Lower leg skin (tissue), 4 donors: Measurements from ENCODE around the gene DAAM1. TPM values are rescaled to one million over a fixed set of nuclear protein-coding genes. Genes with fewer than 3 reads are reported as not detected.

Experiments
- DNase-seq, 2 donors: peaks; one replicate each; pipeline ENCODE4 v3.0.0-alpha.2; 2019; ENCODE audit warnings: low spot score in 2 of 2
- H3K4me3 ChIP-seq: fragments of 200-600 bp; sonication (generic); 2 replicates; pipeline ENCODE4 v1.5.1; 2017; ENCODE audit warnings: mild to moderate bottlenecking, low read depth; ENCODE audit not compliant: poor library complexity, severe bottlenecking
- CTCF ChIP-seq, 3 donors: fragments of 450-650 bp; IDR thresholded peaks; one replicate each; pipeline ENCODE4 v1.5.1; 2016; ENCODE audit warnings: antibody characterized with exemption in 3 of 3, mild to moderate bottlenecking in 3 of 3, moderate library complexity in 2 of 3
- POLR2A ChIP-seq, 2 donors: fragments of 450-650 bp; IDR thresholded peaks; one replicate each; pipeline ENCODE4 v1.6.1; 2016 to 2017; ENCODE audit warnings: antibody characterized with exemption in 2 of 2, mild to moderate bottlenecking in 1 of 2, moderate library complexity in 1 of 2
- WGBS, 2 donors: methylation state at CpG; one replicate each; pipeline ENCODE4 v1.1.5; 2018; 5-methylcytosine and 5-hydroxymethylcytosine counted together
- intact Hi-C: fragments of 100-400 bp; cut with DNase I; formaldehyde crosslinking; loops from one replicate; pipeline ENCODE4 v1.15.0; 2023; ENCODE audit warnings: low total_unique reads
- total RNA-seq, 4 donors: library from RNA; depleted of rRNA; stranded (reverse); fragments of >200 nt; gene quantifications; one replicate each; pipeline ENCODE4 v1.1.0, GENCODE V29; 2016

DAAM1 gene
- total RNA-seq, 4 donors from 2014 or later, result 155 to 194 (median 183) TPM

- no peak overlapping the region for H3K4me3 ChIP-seq
- DNase-seq, result no peak
- TF ChIP-seq CTCF (IDR thresholded peaks at IDR 0.05) (no peak), POLR2A (IDR thresholded peaks at IDR 0.05) (no peak)
- WGBS, 2 donors, result 74 to 78% methylated on average over 2 of the region's 2 CpGs
- intact Hi-C loops, result no loop called here
These were observed 33.1 kb downstream of the DAAM1 start for GRCh38 chr14:59221568-59221967.

- intact Hi-C loops, result no loop called here
- no peak for TF ChIP-seq POLR2A (IDR thresholded peaks at IDR 0.05)
- no peak for TF ChIP-seq CTCF (IDR thresholded peaks at IDR 0.05)
- WGBS, 2 donors, result 68 to 82% methylated on average over 3 of the region's 3 CpGs
- no peak overlapping the region for H3K4me3 ChIP-seq
- DNase-seq, result no peak
These were observed 35.9 kb downstream of the DAAM1 start for GRCh38 chr14:59224341-59224740.

- intact Hi-C loops, result no loop called here
- 63 to 72% methylated on average over 2 of the region's 2 CpGs for WGBS, 2 donors
- no peak for TF ChIP-seq CTCF (IDR thresholded peaks at IDR 0.05)
- no peak for TF ChIP-seq POLR2A (IDR thresholded peaks at IDR 0.05)
- no peak overlapping the region for H3K4me3 ChIP-seq
- DNase-seq, result no peak
These were observed 36.8 kb downstream of the DAAM1 start for GRCh38 chr14:59225281-59225680.

GRCh38 chr14:59228421-59228820, 40.0 kb downstream of the DAAM1 start:
- no peak overlapping the region for H3K4me3 ChIP-seq
- DNase-seq, result no peak
- intact Hi-C loops, result no loop called here
- TF ChIP-seq POLR2A (IDR thresholded peaks at IDR 0.05) (no peak), CTCF (IDR thresholded peaks at IDR 0.05) (no peak)
- WGBS, 2 donors, result 49 to 56% methylated on average over 3 of the region's 3 CpGs

GRCh38 chr14:59229653-59230406, 41.4 kb downstream of the DAAM1 start:
- no peak for DNase-seq
- 79 to 83% methylated on average over 3 of the region's 3 CpGs for WGBS, 2 donors
- TF ChIP-seq POLR2A (IDR thresholded peaks at IDR 0.05) (no peak), CTCF (IDR thresholded peaks at IDR 0.05) (no peak)
- H3K4me3 ChIP-seq, result no peak overlapping the region
- intact Hi-C loops, result no loop called here

- 54 to 58% methylated on average over 4 of the region's 4 CpGs for WGBS, 2 donors
- no peak overlapping the region for H3K4me3 ChIP-seq
- no peak for DNase-seq
- TF ChIP-seq POLR2A (IDR thresholded peaks at IDR 0.05), result no peak
- TF ChIP-seq CTCF (IDR thresholded peaks at IDR 0.05), result no peak
- intact Hi-C loops, result no loop called here
These were observed 47.7 kb downstream of the DAAM1 start for GRCh38 chr14:59236195-59236594.
